ENCODE data around the gene MAGI1. TPM values are rescaled to one million over a fixed set of nuclear protein-coding genes. Genes with fewer than 3 reads are reported as not detected.

Gene MAGI1
- total and polyA plus RNA-seq, 2 donors (not counting 1 experiment from before 2014, with no cell fraction given) = 15.7 to 23.7 TPM

- TF ChIP-seq CTCF (conservative IDR thresholded peaks at IDR 0.05 in 1 of 2, IDR thresholded peaks at IDR 0.05 in 1 of 2; ENCODE audit: low read depth in 1 of 2, low read length in 2 of 2) (no peak), EZH2 (IDR thresholded peaks at IDR 0.05; ENCODE audit: low read length, missing control alignments) (no peak)
- no peaks in the 10 kb centered on the region for H3K27me3 ChIP-seq (ENCODE audit: control insufficient read depth, insufficient read depth, low read length)
- no peaks in the 10 kb centered on the region for H3K4me1 ChIP-seq (ENCODE audit: control insufficient read depth, extremely low read depth, insufficient read depth, low read length)
- no peaks in the 10 kb centered on the region for H4K20me1 ChIP-seq (ENCODE audit: control insufficient read depth, extremely low read depth, insufficient read depth, low read length)
- no peak overlapping the region for H3K4me2 ChIP-seq (ENCODE audit: extremely low read depth, insufficient read depth, low read length)
- no peak for DNase-seq (ENCODE audit: low read depth in 2 of 2)
- H3K9me3 ChIP-seq (ENCODE audit: control insufficient read depth, insufficient read depth, low read depth, low read length) = no peaks in the 10 kb centered on the region
- no peaks in the 10 kb centered on the region for H3K36me3 ChIP-seq (ENCODE audit: control insufficient read depth, insufficient read depth, low read length)
- no peak overlapping the region for H3K4me3 ChIP-seq (replicated peaks in 1 of 4; ENCODE audit: control extremely low read depth in 1 of 4, insufficient read depth in 1 of 4, low read depth in 3 of 4, low read length in 4 of 4)
- no peak overlapping the region for H3K9ac ChIP-seq (ENCODE audit: insufficient read depth, low read length)
- H3K27ac ChIP-seq (ENCODE audit: insufficient read depth, low read length) = no peak overlapping the region
- no peak overlapping the region for H2AFZ ChIP-seq (ENCODE audit: low read length)
- no peaks in the 10 kb centered on the region for H3K79me2 ChIP-seq (ENCODE audit: control insufficient read depth, insufficient read depth, low read length)
These were observed 474.2 kb downstream of the MAGI1 start for GRCh38 chr3:65564483-65564882.

GRCh38 chr3:65563861-65564260, 474.9 kb downstream of the MAGI1 start:
- no peak for TF ChIP-seq CTCF (conservative IDR thresholded peaks at IDR 0.05 in 1 of 2, IDR thresholded peaks at IDR 0.05 in 1 of 2; ENCODE audit: low read depth in 1 of 2, low read length in 2 of 2)
- TF ChIP-seq EZH2 (IDR thresholded peaks at IDR 0.05; ENCODE audit: low read length, missing control alignments) = no peak
- H3K36me3 ChIP-seq (ENCODE audit: control insufficient read depth, insufficient read depth, low read length) = no peaks in the 10 kb centered on the region
- no peak overlapping the region for H2AFZ ChIP-seq (ENCODE audit: low read length)
- H3K4me1 ChIP-seq (ENCODE audit: control insufficient read depth, extremely low read depth, insufficient read depth, low read length) = no peaks in the 10 kb centered on the region
- no peaks in the 10 kb centered on the region for H3K9me3 ChIP-seq (ENCODE audit: control insufficient read depth, insufficient read depth, low read depth, low read length)
- no peaks in the 10 kb centered on the region for H3K79me2 ChIP-seq (ENCODE audit: control insufficient read depth, insufficient read depth, low read length)
- no peak overlapping the region for H3K27ac ChIP-seq (ENCODE audit: insufficient read depth, low read length)
- no peak overlapping the region for H3K9ac ChIP-seq (ENCODE audit: insufficient read depth, low read length)
- no peaks in the 10 kb centered on the region for H4K20me1 ChIP-seq (ENCODE audit: control insufficient read depth, extremely low read depth, insufficient read depth, low read length)
- no peak overlapping the region for H3K4me3 ChIP-seq (replicated peaks in 1 of 4; ENCODE audit: control extremely low read depth in 1 of 4, insufficient read depth in 1 of 4, low read depth in 3 of 4, low read length in 4 of 4)
- no peak for DNase-seq (ENCODE audit: low read depth in 2 of 2)
- H3K27me3 ChIP-seq (ENCODE audit: control insufficient read depth, insufficient read depth, low read length) = no peaks in the 10 kb centered on the region
- H3K4me2 ChIP-seq (ENCODE audit: extremely low read depth, insufficient read depth, low read length) = no peak overlapping the region

- no peak overlapping the region for H2AFZ ChIP-seq (ENCODE audit: low read length)
- TF ChIP-seq EZH2 (IDR thresholded peaks at IDR 0.05; ENCODE audit: low read length, missing control alignments) (no peak), CTCF (conservative IDR thresholded peaks at IDR 0.05 in 1 of 2, IDR thresholded peaks at IDR 0.05 in 1 of 2; ENCODE audit: low read depth in 1 of 2, low read length in 2 of 2) (no peak)
- no peak overlapping the region for H3K4me3 ChIP-seq (replicated peaks in 1 of 4; ENCODE audit: control extremely low read depth in 1 of 4, insufficient read depth in 1 of 4, low read depth in 3 of 4, low read length in 4 of 4)
- no peaks in the 10 kb centered on the region for H3K36me3 ChIP-seq (ENCODE audit: control insufficient read depth, insufficient read depth, low read length)
- no peaks in the 10 kb centered on the region for H4K20me1 ChIP-seq (ENCODE audit: control insufficient read depth, extremely low read depth, insufficient read depth, low read length)
- no peak overlapping the region for H3K27ac ChIP-seq (ENCODE audit: insufficient read depth, low read length)
- no peak overlapping the region for H3K9ac ChIP-seq (ENCODE audit: insufficient read depth, low read length)
- DNase-seq (ENCODE audit: low read depth in 2 of 2) = no peak
- no peaks in the 10 kb centered on the region for H3K4me1 ChIP-seq (ENCODE audit: control insufficient read depth, extremely low read depth, insufficient read depth, low read length)
- H3K79me2 ChIP-seq (ENCODE audit: control insufficient read depth, insufficient read depth, low read length) = no peaks in the 10 kb centered on the region
- H3K27me3 ChIP-seq (ENCODE audit: control insufficient read depth, insufficient read depth, low read length) = no peaks in the 10 kb centered on the region
- H3K9me3 ChIP-seq (ENCODE audit: control insufficient read depth, insufficient read depth, low read depth, low read length) = no peaks in the 10 kb centered on the region
- no peak overlapping the region for H3K4me2 ChIP-seq (ENCODE audit: extremely low read depth, insufficient read depth, low read length)
These were observed 476.3 kb downstream of the MAGI1 start for GRCh38 chr3:65562447-65562846.
